HG03175 (cell line): ENCODE data around the gene TACC3.

Source experiments
- ATAC-seq: cut with Tn5 transposase; IDR thresholded peaks from one replicate; pipeline ENCODE4 v1.9.1; 2021; ENCODE audit warnings: mild to moderate bottlenecking, moderate library complexity; ENCODE audit not compliant: unreplicated experiment

TACC3 gene

DNA sequence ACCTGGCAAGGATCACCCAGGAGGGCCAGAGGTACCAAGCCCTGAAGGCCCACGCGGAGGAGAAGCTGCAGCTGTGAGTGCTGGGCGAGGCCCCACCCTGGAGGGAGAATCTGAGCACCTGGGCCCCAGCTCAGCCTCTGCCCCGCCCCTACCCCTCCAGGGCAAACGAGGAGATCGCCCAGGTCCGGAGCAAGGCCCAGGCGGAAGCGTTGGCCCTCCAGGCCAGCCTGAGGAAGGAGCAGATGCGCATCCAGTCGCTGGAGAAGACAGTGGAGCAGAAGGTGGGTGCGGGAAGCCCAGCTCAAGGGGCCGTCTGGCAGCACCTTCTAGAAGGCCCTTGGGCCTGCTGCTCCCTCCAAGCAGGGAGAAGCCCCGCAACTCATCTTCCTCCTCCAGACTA lies 23.2 kb downstream of the TACC3 start:
- ATAC-seq = no peak

DNA sequence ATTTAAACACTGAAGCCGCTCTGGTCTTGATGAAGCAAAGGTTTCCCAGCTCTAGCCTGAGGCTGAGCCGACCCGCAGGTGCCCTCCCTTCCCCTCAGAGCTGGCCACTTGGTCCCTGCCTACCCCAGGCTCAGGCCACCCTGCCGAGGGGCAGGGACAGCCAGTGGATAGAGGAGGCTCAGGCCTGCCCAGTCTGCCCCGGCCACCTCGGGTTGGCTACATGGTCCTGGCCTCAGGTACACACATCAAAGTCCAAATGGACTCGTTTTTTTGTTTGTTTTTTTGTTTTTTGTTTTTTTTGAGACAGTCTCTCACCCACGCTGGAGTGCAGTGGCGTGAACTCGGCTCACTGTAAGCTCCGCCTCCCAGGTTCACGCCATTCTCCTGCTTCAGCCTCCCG lies 23.8 kb downstream of the TACC3 start:
- no peak for ATAC-seq

DNA sequence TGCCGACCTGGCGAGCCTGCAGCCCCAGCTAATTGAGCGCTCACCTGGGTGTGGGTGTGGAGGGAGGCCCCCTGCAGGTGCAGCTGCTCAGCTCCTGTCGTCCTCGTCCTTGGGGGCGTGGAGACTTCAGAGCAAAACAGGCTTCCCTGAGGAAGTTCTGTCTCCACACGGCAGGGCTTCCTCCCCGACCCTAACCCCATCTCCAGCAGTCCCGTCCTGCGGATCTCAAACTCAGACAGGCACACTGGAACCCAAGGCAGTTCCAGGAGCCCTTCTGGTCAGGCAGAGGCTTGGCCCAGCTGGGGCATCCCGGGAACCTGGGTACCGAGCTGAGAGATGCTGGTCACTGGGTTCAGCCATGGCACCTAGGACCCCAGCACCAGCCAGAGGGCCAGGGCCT lies 24.4 kb downstream of the TACC3 start:
- no peak for ATAC-seq

DNA sequence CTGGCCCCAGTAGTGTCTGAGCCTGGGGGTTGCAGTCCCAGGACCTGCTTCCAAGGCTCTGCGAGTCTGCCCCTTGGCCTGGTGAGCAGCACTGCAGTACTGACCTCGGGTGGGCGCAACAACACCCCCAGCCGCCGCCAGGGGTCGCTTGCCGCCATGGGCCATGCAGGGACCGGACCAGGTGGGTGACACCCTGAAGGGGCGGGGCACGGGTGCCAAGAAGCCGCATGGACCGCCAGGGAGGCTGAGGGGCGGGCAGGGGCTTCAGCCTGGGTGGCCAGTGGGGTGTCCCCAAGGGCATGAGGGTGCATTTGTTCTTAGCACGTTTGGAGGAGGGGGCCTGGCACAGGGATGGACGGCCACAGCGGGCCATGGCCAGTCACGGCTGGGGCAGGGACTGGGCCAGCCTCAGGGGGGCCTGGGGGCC lies 25.0 kb downstream of the TACC3 start:
- peak; percentile 63 for ATAC-seq

DNA sequence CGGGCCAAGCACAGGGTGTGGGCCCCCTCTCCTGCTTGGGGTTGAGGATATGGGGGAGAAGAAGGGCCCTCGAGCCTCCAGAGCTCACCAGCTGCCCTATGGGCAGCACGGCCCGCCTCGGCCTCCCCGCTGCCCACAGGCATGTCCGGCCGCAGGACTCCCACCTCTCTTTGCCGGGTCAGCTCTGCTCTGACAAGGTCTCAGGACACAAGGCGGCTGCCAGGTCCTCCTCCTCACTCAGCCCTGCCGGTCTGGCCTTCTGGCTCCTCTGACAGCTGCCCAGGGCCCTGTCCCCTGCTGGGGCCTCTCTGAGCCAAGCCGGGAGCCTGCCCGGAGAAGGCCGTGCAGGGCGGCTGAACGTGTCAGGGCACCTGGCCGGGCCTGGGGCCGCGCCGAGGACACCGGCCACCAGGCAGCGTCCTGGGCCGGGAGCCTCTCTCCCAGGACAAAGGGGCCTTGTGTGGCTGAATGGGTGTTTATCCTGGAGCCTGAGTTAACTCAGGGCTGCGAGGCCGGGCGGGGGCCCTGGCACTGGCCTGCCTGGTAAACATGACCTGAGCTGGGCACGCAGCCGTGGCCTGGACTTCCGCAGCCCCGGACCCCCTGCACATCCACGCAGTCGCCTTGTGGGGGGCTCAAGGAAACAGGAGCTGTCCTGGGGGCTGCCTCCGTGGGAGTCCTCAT lies 25.7 kb downstream of the TACC3 start:
- ATAC-seq = no peak

DNA sequence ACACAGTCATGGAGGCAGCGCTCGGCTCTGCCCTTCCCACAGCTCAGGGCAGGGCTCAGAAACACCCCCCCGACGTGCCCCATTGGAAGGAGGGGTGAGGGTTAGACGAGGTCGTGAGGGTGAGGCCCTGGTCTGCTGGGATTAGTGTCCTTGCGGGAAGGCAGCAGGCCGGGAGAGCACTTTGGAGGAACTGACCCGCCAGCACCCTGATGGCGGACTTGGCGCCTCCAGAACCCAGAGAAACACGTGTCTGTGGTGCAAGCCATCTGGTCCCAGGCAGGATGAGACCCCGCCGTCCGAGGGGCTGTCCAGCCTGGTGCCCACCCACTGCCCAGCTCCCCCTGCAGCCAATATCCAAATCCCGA lies 26.3 kb downstream of the TACC3 start:
- ATAC-seq = no peak

DNA sequence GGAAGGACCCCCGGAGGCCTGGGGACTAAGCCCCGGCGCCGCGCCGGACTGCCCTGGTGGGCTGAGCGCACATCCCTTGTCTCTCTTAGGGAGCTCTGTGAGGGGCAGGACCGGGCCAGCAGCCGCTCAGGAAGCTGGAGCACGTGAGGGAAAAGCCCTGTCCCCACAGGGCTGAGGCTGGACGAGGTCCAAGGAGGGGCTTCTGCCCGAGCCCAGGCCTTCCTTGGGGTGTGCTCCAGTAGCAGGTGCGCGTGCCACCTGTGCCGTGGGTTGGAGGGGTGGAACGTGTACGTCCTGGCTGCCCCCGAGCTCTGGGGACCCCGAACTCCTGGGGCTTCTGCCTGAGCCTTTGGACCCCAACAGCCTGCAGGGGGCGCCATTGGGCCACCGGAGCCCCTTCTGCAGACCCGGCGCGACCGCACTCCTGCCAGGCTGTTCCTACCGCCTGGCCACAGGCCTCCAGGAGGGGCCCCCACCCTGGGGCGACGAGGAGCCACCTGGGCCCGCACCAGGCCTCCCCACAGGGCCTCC lies 27.2 kb downstream of the TACC3 start:
- ATAC-seq = no peak

DNA sequence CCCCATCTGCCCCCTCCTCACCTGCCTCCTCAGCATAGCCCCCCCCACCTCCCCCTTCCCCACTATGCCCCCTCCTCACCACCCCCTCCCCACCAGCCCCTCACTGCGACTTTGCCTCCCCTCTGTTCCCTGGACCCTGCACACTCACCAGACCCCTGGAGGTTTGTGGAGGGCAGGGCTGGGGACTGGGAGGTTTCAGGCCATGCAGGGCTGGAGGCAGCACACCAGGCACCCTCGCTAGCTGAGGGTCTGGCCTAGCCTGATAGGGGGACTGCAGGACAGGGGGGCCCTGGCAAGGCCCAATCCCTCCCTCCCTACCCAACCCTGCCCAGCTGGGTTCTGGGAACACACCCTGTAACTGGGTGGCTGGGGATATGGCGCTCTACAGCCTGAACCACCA lies 28.0 kb downstream of the TACC3 start:
- no peak for ATAC-seq

DNA sequence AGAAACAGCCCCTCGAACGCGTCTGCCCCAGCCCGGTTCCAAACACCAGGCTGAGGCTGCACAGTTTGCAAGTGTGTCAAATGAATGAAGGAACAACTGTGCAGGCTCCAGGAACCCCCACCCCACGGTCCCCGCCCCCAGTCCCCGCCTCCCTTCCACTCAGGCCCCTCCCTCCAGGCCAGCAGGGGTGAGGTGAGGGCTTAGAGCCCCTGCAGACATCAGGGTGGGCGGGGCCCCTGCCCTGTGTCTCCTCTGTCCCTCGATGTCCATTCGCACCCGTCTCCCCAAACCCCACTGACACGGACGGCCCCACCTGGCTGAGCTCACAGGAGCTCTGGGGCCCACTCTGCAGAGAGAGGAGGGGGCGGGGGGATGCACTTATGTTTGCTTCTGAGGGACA lies 28.5 kb downstream of the TACC3 start:
- ATAC-seq = no peak

DNA sequence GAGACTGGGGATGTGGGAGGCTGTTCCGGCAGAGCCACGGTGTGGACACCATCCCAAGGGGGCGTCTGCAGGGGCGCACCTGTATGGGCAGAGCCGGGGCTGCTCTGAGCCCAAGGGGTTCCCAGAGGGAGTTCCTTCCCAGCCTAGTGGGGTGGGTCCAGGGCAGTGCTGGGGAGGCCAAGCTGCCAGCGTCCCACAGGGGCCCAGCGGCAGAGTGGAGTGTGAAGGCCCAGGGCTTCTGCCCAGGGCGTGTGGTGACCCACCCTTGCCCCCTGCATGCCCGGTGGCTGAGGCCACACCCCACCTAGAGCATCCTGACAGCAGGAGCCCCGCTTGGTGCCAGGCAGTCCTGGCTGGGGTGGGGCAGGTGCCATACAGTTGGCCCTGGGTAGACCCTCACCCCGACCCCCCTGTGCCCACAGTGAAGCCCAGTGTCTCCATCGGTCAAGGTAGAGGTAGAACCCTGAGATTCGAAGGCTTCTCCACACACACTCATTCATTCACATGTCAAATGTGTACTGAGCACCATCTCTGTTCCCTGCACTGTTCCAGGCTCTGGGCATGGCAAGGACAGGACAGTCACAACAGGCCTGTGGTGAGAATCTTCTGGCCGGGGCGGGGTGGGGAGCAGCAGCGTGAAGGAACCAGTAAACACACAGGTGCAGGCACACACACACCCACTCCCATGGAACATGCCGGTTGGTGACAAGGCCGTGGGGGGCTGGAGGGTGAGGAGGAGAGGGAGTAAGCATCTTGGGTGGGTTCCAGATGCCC lies 29.2 kb downstream of the TACC3 start:
- ATAC-seq = no peak

DNA sequence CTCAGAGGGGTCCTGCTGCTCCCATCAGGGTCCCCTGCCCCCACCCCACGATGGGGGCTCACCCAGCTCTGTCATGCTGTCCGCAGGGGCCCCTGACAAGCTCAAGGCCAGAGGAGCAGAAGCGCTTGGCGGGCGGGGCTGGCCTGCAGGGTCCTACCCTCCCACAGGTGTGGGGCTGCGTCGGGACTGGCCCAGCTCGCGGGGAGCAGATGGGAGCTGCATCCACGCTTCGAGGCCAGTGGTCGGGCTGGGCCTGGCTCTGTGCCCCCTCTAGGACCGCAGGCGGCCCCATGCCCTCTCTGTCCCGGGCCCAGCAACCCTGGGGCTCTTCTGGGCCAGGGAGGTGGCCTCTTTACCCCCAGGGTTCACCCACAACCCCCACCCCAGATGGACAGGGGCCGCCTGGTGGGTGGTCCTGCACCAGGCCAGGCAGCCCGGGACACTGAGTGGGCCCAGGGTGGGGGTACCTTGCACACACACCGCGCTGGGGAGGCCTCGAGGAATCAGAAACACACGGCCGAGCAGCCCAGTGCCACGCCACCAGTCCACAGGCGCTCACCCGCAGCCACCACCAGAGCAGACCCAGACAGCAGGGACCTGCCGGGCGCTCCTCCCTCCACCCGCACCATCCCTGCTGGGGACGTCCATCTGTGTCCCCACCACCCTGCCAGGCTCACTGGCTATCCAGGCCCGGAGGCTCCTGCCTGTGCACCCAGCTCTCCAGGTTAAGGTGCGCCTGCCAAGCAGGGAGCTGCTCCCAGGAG lies 30.0 kb downstream of the TACC3 start:
- no peak for ATAC-seq

DNA sequence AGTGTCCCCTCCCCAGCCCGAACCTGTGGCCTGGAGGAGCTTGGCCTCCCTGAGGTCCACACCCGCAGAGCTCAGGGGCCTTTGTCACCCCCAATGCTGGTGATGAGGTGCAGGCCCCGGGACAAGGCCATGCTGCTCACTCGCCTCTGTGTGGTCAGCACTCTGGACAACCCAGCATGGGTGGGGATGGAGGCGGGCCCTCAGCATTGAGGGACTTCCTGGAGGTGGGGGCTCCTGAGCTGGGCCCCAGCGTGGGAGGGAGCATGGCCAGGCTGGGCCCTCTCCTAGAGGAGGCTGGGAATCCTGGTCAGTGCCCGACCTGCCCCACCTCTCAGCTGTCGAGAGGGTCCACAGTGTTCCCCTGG lies 30.6 kb downstream of the TACC3 start:
- ATAC-seq = no peak

DNA sequence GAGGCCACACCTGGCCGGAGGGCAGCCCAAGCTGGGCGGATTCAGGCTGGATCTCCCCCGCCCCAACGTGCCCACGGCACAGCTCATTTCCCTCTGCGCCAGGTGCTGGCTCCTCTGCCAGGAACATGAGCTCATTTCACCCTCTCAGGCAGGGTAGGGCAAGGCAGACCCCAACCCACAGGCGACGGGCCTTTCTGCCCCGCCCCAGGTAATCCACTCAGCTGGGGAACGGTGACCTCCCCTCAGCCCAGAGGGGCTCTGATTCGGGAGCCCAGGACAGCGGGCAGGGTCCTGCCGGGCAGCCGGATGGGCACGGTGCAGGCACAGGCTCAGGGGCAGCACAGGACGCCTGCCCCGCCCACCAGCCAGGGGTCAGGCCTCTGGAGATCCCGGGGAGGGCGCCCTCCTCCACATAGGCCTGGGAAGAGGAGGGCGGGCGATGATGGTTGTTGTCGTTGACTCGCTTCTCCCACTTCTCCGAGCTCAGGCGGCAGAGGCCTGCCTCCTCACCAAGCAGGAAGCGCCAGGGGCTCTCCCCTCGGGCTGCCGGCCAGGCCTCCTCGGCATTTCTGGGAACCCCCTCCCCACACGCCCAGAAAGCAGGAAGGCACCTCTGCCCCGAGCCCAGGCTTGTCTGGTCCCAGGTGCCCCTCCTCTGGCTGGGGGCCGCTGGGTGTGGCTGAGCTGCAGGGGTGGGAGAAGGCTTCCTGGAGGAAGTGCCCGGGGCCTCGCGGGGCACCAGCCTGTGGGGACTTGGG lies 31.1 kb downstream of the TACC3 start:
- ATAC-seq = no peak

DNA sequence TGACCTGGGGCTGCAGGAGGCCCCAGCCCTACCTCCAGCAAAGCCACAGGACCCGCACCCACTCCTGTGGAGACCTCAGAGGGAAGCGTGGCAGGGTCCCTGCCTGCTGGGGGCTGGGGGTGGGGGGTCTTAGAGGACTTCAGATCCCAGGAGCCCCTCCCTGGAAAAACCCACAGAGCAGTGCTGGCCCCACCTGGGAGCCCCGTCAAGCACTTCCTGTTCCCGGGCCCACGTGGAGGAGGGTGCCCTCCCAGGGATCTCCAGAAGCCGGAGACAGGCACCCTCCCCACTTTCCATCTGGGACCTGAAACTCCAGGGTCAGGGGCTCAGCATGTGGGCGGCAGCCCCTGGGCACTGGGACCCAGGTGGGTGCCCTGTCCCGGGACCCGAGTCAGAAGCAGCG lies 32.0 kb downstream of the TACC3 start:
- ATAC-seq = no peak

DNA sequence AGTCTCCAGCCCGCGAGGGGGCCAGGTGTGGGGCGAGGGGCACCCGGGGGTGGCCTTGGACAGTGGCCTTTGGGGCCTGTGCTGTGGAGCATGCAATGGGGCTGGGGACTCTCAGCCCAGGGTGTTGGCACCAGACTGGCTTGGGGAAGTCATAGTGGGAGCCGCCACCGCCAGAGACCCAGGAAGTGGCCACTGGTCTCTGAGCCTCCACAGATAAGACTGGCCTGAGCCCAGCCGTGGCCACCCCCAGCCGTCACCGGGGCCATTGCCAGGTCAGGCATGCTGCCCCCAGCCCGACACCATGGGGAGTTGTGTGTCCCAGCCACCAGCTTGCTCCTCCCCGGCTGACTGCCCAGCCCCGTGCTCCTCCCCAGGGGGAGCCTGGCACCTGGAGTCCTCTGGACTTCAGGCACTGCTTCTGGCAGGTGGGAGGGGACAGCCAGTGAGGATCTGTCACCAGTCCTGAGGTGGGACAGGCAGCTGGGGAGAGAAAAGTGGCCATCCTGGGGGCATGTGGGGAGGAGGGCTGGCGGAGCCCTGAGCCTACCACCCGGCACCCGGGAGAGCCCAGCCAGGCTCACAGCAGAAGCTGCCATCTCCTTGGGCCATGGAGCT lies 32.5 kb downstream of the TACC3 start:
- ATAC-seq = no peak

DNA sequence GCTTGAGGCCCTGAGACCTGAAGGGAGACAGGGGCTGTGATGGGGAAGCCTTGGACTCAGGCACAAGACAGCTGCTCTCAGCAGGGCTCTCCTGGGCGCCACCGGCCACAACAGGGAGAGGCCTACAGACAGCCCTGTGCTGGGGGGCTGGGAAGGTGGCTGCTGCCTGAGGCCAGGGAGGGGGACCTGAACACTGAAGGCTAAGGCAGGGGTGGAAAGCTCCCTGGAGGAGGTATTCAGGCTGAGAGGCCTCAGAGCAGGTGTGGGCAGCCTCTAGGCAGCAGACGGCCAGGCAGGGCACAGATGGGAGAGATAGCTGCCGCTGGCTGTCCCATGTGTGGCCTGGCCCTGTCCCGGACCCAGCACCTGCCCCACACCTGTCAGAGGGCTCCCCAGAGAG lies 33.0 kb downstream of the TACC3 start:
- ATAC-seq = no peak

DNA sequence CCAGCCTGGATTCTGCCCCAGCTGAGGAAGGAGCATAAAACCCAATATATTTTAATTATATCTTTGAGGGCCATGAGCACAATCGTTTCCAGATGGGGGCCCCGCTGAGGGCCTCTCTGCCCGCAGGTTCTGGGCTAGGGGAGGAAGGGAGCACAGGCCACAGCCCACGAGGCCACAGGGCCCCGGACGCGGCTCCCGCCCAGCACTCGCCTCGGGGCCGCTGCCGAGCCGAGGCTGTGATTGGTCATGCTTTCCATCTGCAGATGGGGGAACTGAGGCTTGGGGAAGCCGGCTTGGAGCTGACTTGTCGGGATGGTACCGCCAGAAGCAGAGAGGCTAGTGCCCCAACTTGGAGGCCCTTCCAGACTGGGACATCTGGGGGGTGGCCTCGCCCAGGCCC lies 34.0 kb downstream of the TACC3 start:
- no peak for ATAC-seq

DNA sequence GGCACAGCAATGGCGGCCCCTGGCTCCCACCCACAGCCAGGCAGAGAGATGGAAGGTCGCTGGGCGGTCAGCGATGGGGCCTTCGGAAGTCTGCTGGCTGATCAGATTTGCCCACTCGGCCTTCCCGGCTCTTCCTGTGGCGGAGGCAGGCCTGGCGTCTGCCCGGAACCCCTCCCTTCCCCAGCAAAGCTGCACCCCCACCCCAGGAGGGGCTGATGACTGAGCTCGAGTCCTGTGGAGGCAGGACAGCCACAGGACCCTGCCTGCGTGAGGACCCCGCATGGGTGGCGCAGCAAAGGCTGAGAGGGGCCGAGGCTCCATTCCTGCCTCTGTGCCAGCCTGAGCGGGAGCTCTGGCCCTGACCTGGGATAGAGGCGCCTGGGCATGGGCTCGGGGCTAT lies 34.8 kb downstream of the TACC3 start:
- no peak for ATAC-seq

DNA sequence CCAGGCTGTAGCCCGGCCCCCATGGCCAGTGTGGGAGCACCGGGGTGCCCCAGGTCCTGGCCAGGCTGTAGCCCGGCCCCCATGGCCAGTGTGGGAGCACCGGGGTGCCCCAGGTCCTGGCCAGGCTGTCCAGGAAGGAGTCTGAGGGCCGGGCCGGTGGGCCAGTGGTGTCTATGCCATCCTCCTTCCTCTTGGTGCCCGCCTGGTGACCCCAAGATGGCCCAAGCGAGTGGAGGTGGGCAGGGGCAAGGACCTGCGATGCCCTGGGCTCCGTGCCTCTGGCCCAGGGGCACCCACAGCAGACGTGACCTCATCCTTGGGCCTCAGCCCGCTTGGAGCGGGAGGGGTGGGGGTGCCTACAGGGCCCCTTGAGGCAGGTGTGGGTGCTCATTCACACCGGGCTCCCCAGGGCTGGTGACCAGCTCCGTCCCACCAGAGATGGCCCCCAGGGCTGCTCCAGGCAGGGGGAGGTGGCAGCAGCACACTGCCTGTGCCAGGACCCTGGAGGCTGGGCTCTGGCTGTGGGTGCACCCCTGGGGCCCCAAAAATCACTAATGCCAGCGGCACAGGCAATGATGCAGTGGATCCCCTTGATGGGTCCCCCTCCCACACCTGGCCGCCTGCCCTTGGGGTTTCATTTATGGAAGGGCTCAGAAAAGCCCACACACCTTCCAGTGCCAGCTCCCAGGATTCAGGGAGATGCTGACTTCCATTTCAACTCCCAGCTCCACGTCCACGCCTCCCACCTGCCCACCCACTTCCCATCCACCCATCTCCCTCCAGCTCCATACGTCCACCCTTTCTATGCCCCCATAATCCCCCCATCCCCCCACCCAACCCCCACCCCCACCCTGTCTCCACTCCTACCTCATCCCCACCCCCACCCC lies 35.8 kb downstream of the TACC3 start:
- no peak for ATAC-seq

DNA sequence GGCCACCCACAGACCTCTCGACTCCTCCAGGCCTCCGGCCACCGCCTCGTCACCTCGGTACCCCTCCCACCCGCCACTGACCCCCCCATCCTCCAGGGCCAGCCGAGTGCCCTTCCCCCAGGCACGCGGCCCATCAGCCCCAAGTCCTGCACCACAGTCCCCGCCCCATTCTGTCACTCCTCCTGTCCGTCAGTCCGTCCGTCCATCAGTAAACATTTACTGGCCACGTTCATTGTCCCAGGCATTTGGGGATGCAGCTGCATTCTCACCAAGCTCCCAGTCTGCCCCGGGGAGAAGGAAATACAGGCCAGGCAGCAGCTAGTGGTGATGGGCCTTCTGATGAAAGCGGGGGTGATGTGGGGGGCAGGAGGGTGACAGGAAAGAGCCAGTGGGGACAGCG lies 36.5 kb downstream of the TACC3 start:
- no peak for ATAC-seq
